HG02973 (cell line): ENCODE measurements around the gene LSR.
"Not testable (repeated sequence)": the region's sequence is repeated elsewhere in the genome, so short reads cannot be mapped to it uniquely, and the experiment has no call there.

Source experiments
- ATAC-seq: cut with Tn5 transposase; IDR thresholded peaks from one replicate; pipeline ENCODE4 v1.9.1; 2021; ENCODE audit warnings: moderate library complexity; ENCODE audit not compliant: unreplicated experiment

The LSR gene

DNA sequence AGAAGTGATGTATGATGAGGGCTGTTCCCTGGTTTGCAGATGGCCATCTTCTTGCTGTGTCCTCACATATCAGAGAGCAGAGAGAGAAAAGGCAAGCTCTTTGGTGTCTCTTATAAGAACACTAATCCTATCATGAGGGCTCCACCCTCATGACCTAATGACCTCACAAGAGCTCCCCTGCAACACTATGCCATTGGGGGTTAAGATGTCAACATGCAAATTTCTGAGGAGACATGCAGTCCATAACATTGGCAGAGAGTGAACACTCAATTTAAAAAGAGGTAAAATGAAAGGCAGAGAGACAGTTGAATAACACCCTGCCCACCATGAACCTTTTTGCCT is 31.2 kb upstream of the LSR start:
- no peak for ATAC-seq

DNA sequence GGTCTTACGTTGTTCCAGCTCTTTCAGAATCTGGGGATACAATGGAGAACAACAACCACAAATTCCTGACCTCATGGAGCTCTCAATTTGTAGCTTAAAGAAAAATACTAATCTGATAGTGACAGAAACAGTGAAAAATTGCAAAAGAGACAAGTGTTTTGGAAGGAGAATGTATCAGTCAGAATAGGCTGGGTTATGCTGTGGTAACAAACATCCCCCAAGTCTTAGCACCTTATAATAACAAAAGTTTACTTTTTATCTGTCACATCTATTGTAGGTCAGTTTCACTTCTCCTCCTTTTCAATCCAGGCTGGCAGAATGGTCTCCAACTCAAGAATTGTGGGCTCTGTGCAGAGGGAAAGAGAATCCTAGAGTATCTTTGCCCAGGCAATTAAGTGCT is 29.8 kb upstream of the LSR start:
- no peak for ATAC-seq

DNA sequence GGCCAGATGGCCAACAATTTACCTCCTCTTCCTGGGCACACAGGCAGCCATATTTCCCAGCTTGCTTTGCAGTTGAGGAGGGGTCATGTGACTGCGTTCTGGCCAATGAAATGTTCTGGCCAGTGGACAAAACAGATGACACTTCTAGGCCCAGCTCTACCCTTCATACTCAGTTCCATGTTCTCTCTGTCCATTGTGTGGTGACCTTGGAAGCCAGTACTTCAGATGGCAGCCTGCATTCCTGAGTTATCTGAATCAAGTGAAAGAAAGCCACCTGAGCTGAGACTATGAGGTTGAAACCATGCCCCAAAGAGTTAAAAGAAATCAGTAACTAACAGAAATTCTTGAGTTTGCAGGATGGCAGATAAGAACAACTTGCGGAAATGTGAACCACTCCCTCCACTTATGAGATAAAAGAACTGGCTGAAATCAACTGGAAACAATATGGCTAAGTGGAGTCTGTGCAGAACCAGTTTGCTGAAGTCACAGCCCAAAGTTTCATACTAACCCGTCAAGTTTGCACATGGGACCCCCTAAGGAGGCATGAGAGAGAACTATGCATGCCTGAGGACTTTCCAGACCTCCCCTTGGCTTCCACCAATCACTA is 28.4 kb upstream of the LSR start:
- ATAC-seq: no peak

DNA sequence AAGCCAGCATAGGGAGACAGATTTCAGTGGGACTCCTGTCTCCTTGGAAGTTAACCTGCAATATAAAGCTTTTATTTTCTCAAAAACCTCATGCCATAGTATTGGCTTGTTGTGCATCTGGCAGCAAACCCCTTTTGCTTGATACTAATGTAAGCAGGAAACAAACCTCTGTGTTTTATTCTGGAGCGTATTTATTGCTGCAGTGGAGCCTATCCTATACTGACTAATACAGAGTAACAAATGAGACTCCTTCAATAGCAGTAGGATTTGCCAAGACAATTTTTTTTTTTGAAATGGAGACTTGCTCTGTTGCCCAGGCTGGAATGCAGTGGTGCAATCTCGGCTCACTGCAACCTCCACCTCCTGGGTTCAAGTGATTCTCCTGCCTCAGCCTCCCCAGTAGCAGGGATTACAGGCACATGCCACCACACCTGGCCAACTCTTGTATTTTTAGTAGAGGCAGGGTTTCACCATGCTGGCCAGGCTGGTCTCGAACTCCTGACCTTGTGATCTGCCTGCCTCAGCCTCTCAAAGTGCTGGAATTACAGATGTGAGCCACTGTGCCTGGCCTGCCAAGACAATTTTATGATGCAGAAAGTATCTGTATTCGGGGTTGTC is 27.7 kb upstream of the LSR start:
- ATAC-seq: not testable (repeated sequence)

DNA sequence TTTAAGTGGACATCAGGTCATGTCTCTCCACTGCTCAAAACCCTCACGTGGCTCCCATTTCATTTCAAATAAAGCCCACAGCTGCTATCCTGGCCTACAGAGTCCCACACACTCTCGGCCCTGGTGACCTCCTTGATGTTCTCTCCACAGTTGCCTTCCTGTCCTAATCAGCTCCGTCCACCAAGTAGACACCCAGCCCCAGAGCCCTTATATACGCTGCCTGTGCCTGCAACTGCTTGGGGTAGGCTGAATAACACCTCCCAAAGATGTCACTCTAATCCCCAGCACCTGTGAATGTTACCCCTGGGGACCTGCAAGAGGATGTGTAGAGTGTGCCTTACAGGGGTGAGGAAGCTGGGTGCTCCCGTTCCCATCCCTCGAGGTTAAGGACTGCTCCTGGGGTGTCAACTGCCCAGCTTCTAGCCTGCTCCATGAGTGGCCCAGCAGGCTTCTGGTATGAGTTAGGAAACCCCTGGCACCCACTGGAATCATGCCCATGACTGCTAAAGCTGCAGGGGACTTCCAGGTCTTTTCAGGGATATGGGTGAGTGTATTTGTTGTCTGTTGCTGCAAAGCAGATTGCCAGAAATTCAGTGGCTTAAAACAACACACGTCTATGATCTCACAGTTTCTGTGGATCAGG is 26.3 kb upstream of the LSR start:
- ATAC-seq: no peak

DNA sequence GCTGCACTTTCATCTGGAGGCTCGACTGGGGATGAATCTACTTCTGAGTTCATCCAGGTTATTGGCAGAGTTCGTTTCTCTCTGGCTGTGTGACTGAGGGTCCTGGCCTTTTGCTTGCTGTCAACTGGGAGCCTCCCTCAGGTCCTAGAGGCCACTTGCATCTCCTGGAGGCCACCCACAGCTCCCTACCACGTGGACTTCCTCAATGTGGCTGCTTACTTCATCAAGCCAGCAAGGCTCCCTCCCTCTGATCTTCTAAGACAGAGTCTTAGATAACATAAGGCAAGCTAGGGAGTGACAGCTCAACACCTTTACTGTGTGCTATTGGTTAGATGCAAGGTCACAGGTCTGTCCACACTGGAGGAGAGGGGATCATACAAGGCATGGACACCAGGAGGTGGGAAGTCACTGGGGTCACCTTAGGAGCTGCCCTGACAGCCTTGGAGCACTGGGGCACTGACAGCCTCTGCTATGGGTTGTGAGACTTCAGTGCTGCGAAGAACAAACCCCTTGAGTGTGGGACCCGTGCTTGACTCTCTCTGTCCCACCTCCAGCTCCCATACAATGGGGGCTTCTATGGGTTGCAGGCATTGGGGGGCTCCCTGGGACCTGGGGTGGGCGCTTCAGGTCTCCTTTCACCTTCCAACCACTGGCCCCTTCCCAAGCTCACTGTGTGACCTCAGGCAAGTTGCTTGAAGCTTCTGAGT is 25.6 kb upstream of the LSR start:
- no peak for ATAC-seq

DNA sequence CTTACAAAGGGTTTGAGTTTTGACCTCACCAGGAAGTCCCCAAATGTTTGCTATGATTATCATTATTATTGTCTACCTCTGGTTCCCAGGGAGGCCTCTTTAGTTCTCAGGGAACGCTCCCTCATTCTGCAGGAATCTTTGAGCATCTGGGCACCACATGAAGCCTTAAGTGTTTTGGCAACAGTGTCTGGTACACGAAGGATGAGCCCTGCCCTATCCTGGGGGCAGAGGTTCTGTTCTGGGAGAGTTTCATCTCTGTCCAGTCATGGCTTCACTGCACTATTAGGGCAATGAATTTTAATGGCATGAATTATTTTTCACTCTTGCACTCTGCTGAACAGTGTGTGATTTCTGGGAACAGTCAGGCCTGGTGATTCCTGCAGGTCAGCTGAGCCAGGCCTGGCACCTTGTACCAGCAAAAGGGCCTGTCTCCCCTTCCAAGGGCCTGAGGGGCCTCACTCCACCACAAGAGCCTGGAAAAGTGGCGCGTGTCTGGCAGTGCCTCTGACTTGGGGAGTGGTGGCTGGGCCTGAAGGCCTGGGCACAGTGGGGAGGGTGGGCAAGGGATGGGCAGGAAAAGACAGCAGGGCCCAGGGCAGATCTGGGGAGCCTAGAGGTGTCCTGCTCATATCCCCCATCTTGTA is 24.8 kb upstream of the LSR start:
- ATAC-seq: no peak

DNA sequence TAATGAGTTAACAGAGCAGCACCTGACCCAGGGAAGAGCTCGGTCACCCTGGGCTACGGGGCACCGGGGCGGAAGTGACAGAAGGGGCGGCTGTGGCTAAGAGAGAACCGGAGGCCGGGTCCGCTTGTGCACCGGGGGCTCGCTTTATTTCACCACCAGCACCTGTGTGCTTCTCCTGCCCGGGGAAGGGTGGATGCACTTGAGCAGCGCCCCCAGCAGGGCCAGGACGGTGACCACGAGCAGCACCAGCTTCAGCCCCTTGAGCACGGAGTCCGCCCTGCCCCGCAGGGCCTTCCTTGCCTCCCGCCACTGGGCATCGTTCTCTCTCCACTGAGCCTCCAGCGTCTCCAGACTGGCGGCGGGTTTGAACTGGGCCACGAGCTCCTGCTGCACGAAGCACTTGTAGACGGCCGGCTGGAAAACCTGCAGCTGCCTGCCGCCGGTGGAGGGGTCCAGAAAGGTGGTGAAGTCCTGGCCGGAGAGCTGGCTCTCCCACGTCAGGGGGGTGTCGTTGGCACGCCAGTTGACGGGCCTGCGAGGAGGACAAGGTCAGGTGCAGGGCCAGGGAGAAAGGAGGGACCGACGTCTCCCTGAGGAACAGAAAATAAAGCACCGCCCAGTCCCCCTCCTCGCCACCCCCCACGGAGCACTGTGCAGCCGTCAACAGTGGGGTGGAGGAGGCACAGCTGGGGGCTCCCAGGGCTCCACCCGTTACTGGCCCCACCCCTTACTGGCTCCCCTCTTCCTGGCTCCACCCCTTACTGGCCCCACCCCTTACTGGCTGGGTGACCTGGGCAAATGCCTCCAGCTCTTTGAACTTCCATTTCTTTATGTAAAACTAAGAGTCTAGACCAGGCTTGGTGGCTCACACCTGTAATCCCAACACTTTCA is 23.9 kb upstream of the LSR start:
- ATAC-seq: no peak

DNA sequence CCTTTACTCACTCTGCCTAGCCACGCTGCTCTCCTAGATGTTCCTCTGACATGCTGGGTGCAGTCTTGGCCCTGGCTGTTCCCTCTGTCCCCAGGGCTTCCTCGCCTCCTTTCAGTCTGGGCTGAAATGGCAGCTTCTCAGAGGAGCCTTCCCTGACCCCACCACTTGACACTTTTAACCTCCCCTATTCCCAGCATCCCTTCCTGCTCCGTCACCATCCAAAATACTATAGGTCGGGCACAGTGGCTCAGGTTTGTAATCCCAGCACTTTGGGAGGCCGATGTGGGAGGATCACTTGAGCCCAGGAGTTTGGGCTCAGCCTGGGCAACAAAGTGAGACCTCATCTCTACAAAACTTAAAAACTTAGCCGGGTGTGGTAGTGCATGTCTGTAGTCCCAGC is 22.9 kb upstream of the LSR start:
- no peak for ATAC-seq

DNA sequence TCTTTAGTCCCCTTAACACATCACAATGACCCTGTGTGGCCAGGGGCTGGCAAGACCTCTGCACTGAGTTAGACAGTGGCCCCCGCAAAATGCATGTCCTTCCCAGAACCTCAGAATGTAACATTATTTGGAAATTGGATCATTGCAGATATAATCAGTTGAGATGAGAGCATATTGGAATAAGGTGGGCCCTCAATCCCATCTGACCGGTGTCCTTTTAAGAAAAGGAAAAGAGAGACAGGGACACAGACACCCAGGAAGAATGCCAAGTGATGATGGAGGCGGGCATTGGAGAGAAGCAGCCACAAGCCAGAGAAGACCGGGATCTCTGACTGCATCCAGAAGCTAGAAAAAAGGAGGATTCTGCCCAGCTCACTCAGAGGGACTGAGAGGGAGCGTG is 22.1 kb upstream of the LSR start:
- no peak for ATAC-seq

DNA sequence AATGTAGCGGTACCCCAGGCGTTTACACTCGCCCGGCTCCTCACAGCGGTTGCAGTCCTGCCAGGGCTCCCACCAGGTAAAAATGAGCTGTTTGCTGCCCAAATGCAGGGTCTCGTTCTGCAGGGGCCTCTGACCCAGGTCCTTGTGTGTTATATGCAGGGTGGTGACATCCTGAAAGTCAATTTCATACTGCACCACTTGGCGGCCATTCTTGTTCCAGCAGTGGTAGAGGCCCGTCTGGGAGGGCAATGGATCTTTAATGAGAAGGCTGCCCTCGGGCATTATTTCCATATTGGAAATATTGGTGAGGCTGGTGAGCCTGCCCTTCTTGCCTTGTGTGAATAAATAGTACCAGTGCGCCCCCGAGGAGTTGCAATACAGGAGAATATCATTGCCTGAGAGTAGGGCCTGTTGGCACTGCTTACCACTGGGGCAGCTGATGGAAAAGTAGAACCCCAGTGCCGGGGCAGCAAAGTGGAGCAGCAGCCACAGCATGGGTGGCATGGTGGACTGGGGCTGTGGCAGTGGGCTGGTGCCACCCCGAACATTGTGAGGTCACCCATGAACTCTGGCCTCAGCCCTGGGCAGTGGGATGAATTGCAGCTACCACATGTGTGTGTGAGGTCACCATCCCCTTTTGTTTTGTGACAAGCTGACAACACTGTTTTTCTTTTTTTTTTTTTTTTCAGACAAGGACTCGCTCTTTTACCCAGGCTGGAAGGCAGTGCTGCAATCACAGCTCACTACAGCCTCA is 20.4 kb upstream of the LSR start, which contains the start of gene FAM187B:
FAM187B (minus strand) TSS at position 563 of the 754 bp plus-strand sequence; CDS start at position 504, 59 bp downstream.
- no peak for ATAC-seq

DNA sequence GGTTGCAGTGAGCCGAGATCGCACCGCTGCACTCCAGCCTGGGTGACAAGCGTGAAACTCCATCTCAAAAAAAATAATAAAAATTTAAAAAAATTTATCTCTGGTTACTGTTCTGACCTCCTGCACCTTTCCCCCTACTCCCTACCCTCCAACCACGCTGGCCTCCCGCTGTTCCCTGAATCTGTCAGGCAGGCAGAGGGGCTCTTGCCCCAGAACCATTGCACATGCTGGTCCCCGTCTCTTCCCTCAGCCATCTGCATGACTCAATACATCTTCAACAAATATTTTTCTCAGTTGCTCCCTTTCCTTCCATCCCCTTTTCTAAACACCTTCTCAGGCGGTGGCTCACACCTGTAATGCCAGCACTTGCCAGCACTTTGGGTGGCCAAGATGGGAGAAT is 19.2 kb upstream of the LSR start:
- ATAC-seq: no peak

DNA sequence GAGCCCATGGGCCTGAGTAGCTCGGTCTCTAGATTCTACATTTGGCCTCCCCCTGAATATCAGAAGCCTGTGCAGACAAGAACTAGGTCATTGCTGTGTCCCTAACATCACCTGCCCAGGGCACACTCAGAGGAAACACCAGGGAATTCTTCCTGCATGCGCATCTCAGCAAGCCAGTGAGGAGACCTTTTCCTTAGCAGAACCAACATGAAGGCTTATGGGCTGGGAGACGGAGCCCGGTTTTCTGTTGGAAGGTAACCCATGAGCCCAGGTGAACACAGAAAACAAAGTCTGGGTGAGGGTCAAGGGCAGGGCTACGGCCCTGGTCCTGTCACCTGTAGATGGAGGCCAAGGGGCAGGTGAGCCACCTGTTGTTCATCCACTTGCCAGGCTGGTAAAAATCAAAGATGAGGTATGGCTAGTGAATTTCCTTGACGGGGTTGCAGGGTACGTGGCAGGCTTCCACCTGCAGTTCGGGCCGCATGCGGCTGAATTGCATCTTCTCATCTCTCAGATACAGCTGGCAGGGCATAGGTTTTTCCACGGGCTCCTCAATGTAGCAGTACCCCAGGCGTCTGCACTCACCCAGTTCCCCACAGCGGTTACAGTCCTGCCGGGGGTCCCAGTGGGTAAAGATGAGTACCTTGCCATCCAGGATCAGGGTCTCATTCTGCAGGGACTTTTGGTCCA is 16.7 kb upstream of the LSR start:
- no peak for ATAC-seq

DNA sequence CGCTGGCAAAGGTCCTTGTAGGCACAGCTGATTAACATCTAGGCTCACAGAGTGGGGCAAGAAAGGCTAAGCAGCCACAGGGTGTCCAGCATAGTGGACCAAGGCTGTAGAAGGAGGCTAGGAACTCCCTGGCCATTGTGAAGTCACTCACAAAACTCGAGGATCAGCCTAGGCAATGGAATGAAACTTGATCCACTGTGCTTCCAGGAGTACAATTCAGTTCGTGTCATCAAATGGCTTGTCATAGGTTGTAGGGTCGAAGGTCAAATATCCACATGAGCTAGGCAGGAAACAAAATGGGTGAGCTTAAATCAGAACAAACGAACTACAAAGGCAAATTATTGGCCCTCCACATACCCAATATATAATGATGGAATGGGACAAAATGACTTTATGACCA is 15.9 kb upstream of the LSR start:
- ATAC-seq: no peak

DNA sequence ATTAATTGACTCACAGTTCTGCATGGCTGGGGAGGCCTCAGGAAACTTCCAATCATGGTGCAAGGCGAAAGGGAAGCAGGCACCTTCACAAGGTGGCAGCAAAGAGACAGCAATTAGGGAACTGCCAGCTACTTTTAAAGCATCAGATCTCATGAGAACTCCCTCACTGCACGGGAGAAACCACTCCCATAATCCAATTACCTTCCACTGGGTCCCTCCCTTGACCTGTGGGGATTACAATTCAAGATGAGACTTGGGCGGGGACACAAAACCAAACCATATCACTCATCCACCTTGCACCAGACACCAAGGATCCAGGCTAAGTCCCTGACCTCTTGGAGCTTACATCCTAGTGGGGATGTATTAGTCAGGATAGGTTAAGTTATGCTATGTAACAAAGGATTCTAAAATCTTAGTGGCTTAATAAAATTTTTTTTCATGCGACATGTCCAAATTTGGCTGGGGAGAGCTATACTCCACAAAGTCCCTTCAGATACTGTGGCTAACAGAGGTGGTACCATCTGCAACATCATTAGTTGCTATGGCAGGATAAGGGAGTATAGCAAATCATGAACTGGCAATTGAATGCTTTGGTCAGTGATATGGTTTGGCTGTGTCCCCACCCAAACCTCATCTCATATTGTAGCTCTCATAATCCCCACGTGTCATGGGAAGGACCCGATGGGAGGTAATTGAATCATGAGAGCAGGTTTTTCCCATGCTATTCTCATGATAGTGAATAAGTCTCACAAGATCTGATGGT is 12.0 kb upstream of the LSR start:
- no peak for ATAC-seq

DNA sequence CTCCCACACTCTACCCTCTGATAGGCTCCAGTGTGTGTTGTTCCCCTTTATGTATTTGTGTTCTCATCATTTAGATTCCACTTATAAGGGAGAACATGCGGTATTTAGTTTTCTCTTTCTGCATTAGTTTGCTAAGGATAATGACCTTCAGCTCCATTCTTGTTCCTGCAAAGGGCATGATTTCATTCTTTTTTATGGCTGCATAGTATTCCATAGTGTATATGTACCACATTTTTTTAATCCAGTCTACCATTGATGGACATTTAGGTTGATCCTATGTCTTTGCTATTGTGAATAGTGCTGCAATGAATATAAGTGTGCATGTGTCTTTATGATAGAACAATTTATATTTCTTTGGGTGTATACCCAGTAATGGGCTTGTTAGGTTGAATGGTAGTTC is 9.2 kb upstream of the LSR start:
- ATAC-seq: not testable (repeated sequence)

DNA sequence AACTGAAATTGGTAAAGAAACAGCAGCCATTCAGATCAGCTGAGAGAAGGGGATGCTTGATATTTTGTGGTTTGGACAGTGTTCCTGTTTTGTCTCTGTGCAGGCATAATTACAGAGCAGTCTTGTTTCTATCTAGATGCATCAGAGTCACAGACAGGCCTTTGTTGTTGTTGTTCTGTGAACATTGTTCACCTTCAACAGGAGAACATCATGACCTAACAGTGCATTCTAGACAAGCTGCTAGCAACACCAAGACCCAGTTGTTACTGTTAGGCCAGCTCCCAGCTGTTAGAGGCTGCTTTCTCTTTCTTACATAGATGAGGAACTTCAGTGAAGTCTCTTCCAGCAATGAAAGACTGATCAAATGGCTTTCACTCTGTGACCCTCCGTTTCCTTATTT is 8.5 kb upstream of the LSR start:
- no peak for ATAC-seq

DNA sequence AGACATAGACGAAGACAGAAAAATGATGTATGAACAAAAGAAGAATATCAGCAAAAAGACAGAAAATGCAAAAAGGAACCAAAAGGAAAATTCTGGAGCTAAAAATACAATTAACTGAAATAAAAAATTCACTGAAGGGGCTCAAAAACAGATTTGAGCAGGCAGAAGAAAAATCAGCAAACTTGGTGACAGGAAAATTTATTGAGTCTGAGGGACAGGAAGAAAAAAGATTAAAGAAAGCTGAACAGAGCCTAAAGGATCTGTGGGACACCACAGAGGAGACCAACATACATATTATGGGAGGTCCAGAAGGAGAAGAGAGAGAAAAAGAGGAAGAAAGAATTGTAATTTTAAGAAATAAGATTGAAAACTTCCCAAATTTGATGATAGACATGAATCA is 7.4 kb upstream of the LSR start:
- no peak for ATAC-seq
